T-helper 2 cell (primary cell): ENCODE results near the gene IRF2.

Experiments
- DNase-seq, 5 experiments: peaks; one replicate each; pipeline versions ENCODE4 v3.0.0 to v3.0.0-alpha.2; 2012 to 2022

The IRF2 gene

GRCh38 chr4:184473499-184474262, 669 bp downstream of the IRF2 start:
- DNase-seq = peak in 4 of 5 experiments; percentile 20 to 83 (median 47)

GRCh38 chr4:184472614-184473498, 1.5 kb downstream of the IRF2 start:
- DNase-seq = peak; percentile 33 to 65 (median 46)

- DNase-seq = peak in 2 of 5 experiments; percentile 6 to 67
Measured at GRCh38 chr4:184471881-184472613, 2.3 kb downstream of the IRF2 start.

GRCh38 chr4:184470785-184471110, 3.6 kb downstream of the IRF2 start:
- no peak for DNase-seq

- DNase-seq = no peak
Measured at GRCh38 chr4:184466634-184467033, 7.7 kb downstream of the IRF2 start.

- DNase-seq = no peak
Measured at GRCh38 chr4:184464759-184465454, 9.4 kb downstream of the IRF2 start.

GRCh38 chr4:184463856-184464255, 10.5 kb downstream of the IRF2 start:
- no peak for DNase-seq

- no peak for DNase-seq
Measured at GRCh38 chr4:184463158-184463557, 11.2 kb downstream of the IRF2 start.

- DNase-seq = no peak
Measured at GRCh38 chr4:184462724-184463123, 11.6 kb downstream of the IRF2 start.

GRCh38 chr4:184461711-184462441, 12.5 kb downstream of the IRF2 start:
- DNase-seq = no peak

GRCh38 chr4:184460499-184461285, 13.7 kb downstream of the IRF2 start:
- peak in 1 of 5 experiments; percentile 38 for DNase-seq

- peak in 1 of 5 experiments; percentile 75 for DNase-seq
Measured at GRCh38 chr4:184459413-184459812, 14.9 kb downstream of the IRF2 start.

- DNase-seq = no peak
Measured at GRCh38 chr4:184457535-184458249, 16.7 kb downstream of the IRF2 start.

- DNase-seq = no peak
Measured at GRCh38 chr4:184456337-184456736, 18.0 kb downstream of the IRF2 start.

- DNase-seq = no peak
Measured at GRCh38 chr4:184455299-184455698, 19.1 kb downstream of the IRF2 start.

- peak in 2 of 5 experiments; percentile 35 to 80 for DNase-seq
Measured at GRCh38 chr4:184453365-184454160, 20.8 kb downstream of the IRF2 start.

GRCh38 chr4:184452740-184453139, 21.6 kb downstream of the IRF2 start:
- no peak for DNase-seq

GRCh38 chr4:184451726-184452125, 22.6 kb downstream of the IRF2 start:
- no peak for DNase-seq
